ENCODE data around the gene LY6G6F. TPM values are rescaled to one million over a fixed set of nuclear protein-coding genes. Genes with fewer than 3 reads are reported as not detected.

The LY6G6F gene
- total and polyA plus RNA-seq, 10 of the 15 experiments (the other 5 are each of a cell fraction or from before 2014, with no cell fraction given) = not detected

DNA sequence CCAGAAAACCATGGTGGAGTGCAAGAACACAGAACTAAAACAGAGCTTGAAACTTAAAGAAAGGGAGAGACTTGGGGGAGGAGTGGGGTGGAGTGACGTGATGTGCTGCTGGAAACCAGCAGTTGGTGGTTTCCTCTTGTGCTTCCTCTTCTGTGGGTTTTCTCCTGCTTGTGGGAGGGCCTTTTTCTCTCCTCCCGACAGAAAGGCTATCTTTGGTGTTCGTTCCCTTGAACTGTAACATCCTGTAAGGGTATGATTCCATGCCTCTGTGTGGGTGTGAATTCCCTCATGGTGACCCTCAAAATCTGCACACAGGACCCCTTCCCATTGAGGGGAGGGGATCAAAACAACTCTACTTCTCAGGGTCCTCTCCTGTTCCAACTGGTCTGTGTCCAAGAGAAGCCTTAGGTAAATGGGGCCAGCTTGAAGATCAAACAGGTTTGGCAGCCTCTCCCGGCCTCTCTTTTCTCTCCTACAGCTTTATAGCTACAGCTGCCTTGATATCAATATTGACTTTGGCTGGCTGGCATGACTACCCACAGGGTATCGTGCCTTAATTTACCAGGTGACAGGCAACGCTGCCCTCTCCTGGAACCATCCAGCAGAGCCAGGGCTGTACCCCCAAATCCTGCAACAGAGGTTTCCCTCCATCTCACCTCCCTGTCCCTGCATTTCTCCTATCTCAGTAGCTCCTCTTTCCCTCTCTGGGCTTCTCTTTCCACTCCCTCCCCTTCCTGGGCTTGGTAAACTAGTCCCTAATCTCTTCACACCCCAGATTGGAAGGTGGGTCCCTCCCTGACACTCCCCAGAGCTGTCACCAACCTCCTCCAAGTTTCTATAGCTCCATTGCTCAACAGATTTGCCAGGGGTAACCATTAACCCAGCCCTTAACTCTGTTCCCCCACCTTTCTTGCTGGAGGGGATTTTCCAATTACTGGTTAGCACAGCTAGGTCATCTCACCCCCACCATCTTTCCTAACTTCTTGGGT is 31.6 kb downstream of the LY6G6F start (continued):
- TF ChIP-seq, protein P1, sequence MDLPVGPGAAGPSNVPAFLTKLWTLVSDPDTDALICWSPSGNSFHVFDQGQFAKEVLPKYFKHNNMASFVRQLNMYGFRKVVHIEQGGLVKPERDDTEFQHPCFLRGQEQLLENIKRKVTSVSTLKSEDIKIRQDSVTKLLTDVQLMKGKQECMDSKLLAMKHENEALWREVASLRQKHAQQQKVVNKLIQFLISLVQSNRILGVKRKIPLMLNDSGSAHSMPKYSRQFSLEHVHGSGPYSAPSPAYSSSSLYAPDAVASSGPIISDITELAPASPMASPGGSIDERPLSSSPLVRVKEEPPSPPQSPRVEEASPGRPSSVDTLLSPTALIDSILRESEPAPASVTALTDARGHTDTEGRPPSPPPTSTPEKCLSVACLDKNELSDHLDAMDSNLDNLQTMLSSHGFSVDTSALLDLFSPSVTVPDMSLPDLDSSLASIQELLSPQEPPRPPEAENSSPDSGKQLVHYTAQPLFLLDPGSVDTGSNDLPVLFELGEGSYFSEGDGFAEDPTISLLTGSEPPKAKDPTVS (IDR thresholded peaks at IDR 0.05; ENCODE audit: low read depth, low read length) = no peak
- TF ChIP-seq NFYA (IDR thresholded peaks at IDR 0.05; ENCODE audit: borderline replicate concordance, low read depth, low read length) (no peak), LARP7 (IDR thresholded peaks at IDR 0.05) (peak; percentile 35; the same call in 1 of the 2 replicates), TCF7 (IDR thresholded peaks at IDR 0.05; ENCODE audit: borderline replicate concordance) (no peak), SMC3 (IDR thresholded peaks at IDR 0.05; ENCODE audit: borderline replicate concordance, low read length) (0 out of 2 replicates have a peak, but pooled peaks have one; percentile 11), EED (IDR thresholded peaks at IDR 0.05; ENCODE audit: low read depth) (peak; percentile 99), RAD21 (IDR thresholded peaks at IDR 0.05; ENCODE audit: insufficient read depth, low read depth, low read length) (0 out of 2 replicates have a peak, but pooled peaks have one; percentile 5), ETV6 (conservative IDR thresholded peaks at IDR 0.05 in 1 of 2, IDR thresholded peaks at IDR 0.05 in 1 of 2; ENCODE audit: borderline replicate concordance in 1 of 2, low read depth in 1 of 2) (peak in 1 of 2 experiments; percentile 94; a peak in 2 of 4 replicates), MYB (IDR thresholded peaks at IDR 0.05; ENCODE audit: borderline replicate concordance, low read depth, low read length) (peak; percentile 89), RELA (IDR thresholded peaks at IDR 0.05; ENCODE audit: borderline replicate concordance, partially characterized antibody) (no peak), SMAD5 (IDR thresholded peaks at IDR 0.05; ENCODE audit: low read depth) (no peak; the same call in 1 of the 2 replicates), POLR2A (IDR thresholded peaks at IDR 0.05; ENCODE audit: low read depth, low read length) (peak; percentile 50), NFYB (IDR thresholded peaks at IDR 0.05; ENCODE audit: insufficient read depth, low read depth, low read length) (no peak), BCL11A (IDR thresholded peaks at IDR 0.05; ENCODE audit: low read depth, low read length) (peak; percentile 66; the same call in 1 of the 2 replicates), SRF (IDR thresholded peaks at IDR 0.05; ENCODE audit: low read depth in 2 of 2, low read length in 2 of 2) (no peak), SMAD1 (IDR thresholded peaks at IDR 0.05; ENCODE audit: low read depth, partially characterized antibody) (peak; percentile 72), BHLHE40 (IDR thresholded peaks at IDR 0.05; ENCODE audit: borderline replicate concordance in 1 of 2, low read depth in 2 of 2, low read length in 1 of 2) (peak; percentile 20 to 54; a peak in 1 of 4 replicates), ZNF622 (IDR thresholded peaks at IDR 0.05) (no peak), WRNIP1 (IDR thresholded peaks at IDR 0.05; ENCODE audit: borderline replicate concordance, low read depth, low read length) (0 out of 2 replicates have a peak, but pooled peaks have one; percentile 31), SP1 (IDR thresholded peaks at IDR 0.05; ENCODE audit: low read depth, low read length) (peak; percentile 39)
- TF ChIP-seq, protein P2, sequence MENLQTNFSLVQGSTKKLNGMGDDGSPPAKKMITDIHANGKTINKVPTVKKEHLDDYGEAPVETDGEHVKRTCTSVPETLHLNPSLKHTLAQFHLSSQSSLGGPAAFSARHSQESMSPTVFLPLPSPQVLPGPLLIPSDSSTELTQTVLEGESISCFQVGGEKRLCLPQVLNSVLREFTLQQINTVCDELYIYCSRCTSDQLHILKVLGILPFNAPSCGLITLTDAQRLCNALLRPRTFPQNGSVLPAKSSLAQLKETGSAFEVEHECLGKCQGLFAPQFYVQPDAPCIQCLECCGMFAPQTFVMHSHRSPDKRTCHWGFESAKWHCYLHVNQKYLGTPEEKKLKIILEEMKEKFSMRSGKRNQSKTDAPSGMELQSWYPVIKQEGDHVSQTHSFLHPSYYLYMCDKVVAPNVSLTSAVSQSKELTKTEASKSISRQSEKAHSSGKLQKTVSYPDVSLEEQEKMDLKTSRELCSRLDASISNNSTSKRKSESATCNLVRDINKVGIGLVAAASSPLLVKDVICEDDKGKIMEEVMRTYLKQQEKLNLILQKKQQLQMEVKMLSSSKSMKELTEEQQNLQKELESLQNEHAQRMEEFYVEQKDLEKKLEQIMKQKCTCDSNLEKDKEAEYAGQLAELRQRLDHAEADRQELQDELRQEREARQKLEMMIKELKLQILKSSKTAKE (IDR thresholded peaks at IDR 0.05; ENCODE audit: low read depth, poor library complexity, severe bottlenecking) = peak; percentile 46
- TF ChIP-seq, protein P3, sequence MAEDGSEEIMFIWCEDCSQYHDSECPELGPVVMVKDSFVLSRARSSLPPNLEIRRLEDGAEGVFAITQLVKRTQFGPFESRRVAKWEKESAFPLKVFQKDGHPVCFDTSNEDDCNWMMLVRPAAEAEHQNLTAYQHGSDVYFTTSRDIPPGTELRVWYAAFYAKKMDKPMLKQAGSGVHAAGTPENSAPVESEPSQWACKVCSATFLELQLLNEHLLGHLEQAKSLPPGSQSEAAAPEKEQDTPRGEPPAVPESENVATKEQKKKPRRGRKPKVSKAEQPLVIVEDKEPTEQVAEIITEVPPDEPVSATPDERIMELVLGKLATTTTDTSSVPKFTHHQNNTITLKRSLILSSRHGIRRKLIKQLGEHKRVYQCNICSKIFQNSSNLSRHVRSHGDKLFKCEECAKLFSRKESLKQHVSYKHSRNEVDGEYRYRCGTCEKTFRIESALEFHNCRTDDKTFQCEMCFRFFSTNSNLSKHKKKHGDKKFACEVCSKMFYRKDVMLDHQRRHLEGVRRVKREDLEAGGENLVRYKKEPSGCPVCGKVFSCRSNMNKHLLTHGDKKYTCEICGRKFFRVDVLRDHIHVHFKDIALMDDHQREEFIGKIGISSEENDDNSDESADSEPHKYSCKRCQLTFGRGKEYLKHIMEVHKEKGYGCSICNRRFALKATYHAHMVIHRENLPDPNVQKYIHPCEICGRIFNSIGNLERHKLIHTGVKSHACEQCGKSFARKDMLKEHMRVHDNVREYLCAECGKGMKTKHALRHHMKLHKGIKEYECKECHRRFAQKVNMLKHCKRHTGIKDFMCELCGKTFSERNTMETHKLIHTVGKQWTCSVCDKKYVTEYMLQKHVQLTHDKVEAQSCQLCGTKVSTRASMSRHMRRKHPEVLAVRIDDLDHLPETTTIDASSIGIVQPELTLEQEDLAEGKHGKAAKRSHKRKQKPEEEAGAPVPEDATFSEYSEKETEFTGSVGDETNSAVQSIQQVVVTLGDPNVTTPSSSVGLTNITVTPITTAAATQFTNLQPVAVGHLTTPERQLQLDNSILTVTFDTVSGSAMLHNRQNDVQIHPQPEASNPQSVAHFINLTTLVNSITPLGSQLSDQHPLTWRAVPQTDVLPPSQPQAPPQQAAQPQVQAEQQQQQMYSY (CRISPR knock-in tag; IDR thresholded peaks at IDR 0.05) = no peak

Measured in GM12878 (cell line).